GM12865 (cell line): ENCODE results near the gene SREBF1.

ENCODE experiments used
- DNase-seq: peaks from one replicate; pipeline ENCODE4 v3.0.0; 2010; ENCODE audit warnings: low read depth
- H3K4me3 ChIP-seq: 2 replicates; pipeline ENCODE4 v1.5.1; 2011; ENCODE audit warnings: mild to moderate bottlenecking, low read depth, low read length, control low read depth
- TF ChIP-seq, protein P1 (sequence below): IDR thresholded peaks from 2 replicates; pipeline ENCODE4 v1.5.1; 2011; ENCODE audit warnings: low read length, control low read depth, low read depth, inconsistent platforms; ENCODE audit not compliant: insufficient read depth; ENCODE audit errors: missing control alignments

The SREBF1 gene

DNA sequence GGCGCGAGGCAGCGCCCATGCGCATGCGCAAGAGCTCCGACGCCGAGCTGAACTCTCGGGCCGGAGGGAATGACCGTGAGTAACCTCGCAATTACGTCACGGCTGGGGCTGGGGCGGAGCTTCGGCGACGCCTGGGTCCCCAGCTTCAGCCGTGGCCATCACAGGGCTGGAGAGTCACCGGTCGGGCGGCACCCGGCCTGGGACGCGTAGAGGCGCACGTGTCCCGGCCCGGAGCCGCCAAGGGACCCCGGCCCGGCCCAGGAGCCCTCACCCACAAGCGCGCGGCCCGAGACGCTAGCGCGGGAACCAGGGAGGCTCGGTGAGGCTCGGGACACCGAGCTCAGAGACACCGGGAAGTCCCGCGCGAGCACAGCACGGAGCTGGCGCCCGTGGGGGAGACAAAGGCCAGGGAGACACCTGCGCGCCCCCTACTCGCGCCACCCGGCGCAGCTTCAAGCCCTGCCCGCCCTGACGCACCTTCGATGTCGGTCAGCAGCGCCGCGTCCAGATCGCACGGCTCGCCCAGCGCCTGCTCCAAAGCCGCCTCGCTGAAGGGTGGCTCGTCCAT is 452 bp downstream of the SREBF1 start:
- TF ChIP-seq, protein P1, sequence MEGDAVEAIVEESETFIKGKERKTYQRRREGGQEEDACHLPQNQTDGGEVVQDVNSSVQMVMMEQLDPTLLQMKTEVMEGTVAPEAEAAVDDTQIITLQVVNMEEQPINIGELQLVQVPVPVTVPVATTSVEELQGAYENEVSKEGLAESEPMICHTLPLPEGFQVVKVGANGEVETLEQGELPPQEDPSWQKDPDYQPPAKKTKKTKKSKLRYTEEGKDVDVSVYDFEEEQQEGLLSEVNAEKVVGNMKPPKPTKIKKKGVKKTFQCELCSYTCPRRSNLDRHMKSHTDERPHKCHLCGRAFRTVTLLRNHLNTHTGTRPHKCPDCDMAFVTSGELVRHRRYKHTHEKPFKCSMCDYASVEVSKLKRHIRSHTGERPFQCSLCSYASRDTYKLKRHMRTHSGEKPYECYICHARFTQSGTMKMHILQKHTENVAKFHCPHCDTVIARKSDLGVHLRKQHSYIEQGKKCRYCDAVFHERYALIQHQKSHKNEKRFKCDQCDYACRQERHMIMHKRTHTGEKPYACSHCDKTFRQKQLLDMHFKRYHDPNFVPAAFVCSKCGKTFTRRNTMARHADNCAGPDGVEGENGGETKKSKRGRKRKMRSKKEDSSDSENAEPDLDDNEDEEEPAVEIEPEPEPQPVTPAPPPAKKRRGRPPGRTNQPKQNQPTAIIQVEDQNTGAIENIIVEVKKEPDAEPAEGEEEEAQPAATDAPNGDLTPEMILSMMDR = no peak

DNA sequence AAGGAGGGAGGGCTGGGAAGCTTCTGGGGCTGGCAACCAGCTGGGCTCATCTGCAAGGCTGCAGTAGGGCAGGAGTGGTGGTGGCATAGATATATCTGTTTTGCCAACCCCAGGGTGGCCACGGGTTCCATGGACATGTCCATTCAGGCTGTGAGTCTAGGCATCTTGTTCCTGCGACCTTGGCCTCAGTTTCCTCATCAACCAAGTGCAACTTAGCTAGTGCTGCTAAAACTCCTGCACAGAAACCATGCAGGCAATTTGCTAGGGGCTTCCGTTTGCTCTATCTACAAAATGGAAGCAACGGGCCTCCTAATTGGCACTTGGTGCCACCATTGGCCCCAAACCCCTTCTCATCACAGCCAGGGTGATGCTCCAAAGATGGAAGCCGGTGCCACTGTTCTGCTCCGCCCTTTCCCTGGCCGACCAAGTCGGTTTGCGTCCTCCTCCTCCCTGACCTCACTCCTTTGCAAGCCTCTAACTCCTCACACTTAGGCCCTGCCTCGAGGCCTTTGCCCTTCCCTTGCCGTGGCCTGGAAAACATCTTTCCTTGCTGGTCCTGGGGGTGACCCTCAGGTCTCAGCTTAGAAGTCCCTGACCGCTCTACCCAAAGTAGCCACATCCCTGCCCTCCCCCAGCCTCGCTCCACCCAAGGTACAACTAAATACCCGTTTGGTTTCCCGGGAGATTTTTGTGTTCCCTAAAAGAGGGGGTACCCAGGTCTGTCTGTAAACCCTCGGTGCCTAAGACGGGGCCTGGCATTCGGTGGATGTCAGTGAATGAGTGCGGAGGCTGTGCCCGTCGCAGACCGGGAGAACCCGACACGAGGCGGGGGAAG is 1.2 kb downstream of the SREBF1 start:
- peak overlapping the region; percentile 80 for H3K4me3 ChIP-seq
- TF ChIP-seq, protein P1 = no peak
- DNase-seq = no peak

More for the DNA sequence above, 452 bp downstream of the SREBF1 start:
- H3K4me3 ChIP-seq = peak overlapping the region; percentile 80
- peak; percentile 98 for DNase-seq

DNA sequence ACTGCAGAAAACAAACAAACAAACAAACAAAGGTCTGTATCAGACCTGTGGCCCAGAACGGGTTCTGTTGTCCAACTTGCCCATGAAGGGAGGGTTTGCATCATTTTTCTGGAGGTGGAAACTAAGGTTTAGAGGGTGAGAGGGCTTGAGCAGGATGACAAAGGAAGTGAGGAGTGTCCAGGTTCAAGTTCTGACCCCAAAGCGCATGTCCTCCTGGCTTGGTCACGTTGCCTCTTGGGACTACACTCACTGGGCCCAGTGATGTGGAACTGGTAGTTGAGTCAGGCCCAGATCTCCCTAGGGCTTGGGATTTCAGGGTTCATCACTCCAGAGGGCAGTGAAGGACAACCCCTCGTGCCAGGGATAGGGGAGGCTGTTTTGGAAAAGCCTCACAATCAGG is 1.8 kb downstream of the SREBF1 start:
- peak overlapping the region; percentile 80 for H3K4me3 ChIP-seq
- no peak for DNase-seq

DNA sequence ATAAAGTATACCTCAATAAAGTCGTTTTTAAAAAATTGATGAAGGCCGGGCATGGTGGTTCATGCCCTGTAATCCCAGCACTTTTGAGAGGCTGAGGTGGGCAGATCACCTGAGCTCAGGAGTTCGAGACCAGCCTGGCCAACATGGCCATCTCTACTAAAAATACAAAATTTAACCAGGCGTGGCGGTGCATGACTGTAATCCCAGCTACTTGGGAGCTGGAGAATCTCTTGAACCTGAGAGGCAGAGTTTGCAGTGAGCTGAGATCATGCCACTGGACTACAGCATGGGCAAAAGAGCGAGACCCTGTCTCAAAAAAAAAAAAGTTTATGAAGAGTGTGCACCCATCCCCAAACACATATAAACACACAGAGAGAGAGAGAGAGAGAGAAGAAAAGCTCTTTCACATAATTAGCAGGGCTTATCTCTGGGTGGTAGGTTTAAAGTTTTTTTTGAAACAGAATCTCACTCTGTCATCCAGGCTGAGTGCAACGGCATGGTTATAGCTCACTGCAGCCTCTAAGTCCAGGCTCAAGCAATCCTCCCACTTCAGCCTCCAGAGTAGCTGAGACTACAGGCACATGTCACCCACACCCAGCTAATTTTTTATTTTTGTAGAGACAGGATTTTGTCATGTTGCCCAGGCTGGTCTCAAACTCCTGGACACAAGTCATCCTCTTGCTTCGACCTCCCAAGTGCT is 3.0 kb downstream of the SREBF1 start:
- no peak overlapping the region for H3K4me3 ChIP-seq
- TF ChIP-seq, protein P1 = no peak
- DNase-seq = no peak

More for the DNA sequence above, 1.8 kb downstream of the SREBF1 start:
- TF ChIP-seq, protein P1 = no peak

DNA sequence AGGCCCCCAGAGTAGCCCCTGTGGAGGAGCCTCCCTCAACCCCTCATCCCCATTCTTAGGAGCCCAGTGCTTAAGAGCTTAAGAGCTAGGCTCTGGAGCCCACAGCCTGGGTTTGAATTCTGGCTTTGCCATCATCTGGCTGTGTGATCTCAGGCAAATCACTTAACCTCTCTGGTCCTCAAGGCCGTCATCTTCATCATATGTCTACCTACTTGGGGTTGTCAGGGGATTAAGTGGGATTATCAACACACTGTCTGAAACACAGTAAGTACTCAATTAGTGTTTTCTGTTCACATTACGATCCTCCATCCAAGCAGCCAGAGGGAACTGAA is 4.8 kb downstream of the SREBF1 start:
- H3K4me3 ChIP-seq = no peak overlapping the region
- DNase-seq = no peak
- TF ChIP-seq, protein P1 = no peak

DNA sequence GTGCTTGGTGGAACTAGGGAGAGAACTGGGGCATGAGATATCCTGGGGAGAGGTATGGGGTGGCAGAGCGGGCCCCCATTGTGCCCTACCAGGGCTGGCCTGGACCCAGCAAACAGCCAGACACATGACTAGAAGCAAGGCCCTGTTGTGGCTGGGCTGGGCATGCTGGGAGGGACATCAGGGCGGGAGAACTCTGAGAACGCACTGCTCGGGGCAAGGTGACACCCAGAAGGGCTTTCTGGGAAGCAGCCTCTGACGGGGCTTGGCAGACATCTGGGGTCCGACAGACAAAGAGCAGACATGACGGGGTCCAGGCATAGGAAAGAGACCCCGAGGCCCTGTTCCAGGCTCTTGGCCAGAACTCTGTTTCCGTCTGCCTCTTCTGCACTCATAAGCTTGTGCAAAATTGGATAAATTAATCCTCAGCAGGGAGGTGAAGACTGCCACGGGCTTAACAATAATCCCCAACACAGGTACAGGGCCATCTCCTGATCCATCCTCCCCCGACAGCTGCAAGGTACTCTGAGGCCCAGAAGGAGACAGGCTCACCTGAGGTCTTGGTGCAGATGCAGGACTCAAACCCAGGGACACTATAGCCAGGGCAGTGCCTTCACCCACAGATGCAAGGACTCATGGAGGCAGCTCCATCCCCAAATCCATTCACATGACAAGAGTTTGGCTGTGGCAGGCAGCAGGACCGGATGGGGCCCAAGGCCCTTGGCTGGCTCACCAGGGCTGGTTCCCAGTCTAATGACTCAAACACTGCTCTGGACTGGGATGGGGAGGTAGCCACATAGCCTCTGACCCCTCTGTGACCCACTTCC is 5.4 kb downstream of the SREBF1 start:
- DNase-seq = no peak
- no peak overlapping the region for H3K4me3 ChIP-seq
- TF ChIP-seq, protein P1 = no peak
